GM23338 (cell line): ENCODE data around the gene DYNLT2B. TPM values are rescaled to one million over a fixed set of nuclear protein-coding genes. Genes with fewer than 3 reads are reported as not detected.

Experiments used
- ATAC-seq: fragments of 200-7000 bp; cut with Tn5 transposase; 3 replicates; pipeline ENCODE4 v1.9.1; 2020
- DNase-seq: peaks from one replicate; pipeline ENCODE4 v3.0.0-alpha.2; 2015; ENCODE audit warnings: low spot score
- H2AFZ ChIP-seq: fragments of 200-600 bp; sonication (generic); 2 replicates; pipeline ENCODE4 v1.8.0; 2016; ENCODE audit warnings: antibody characterized with exemption, mild to moderate bottlenecking, moderate library complexity
- H3F3A ChIP-seq: fragments of 200-600 bp; sonication (generic); replicated peaks from 2 replicates; pipeline ENCODE4 v1.8.0; 2017; ENCODE audit warnings: antibody characterized with exemption, mixed run types, low read depth
- H3K27ac ChIP-seq: fragments of 200-600 bp; sonication (generic); 2 replicates; pipeline ENCODE4 v1.6.1; 2016; ENCODE audit warnings: low read depth
- H3K27me3 ChIP-seq: fragments of 200-600 bp; sonication (generic); 2 replicates; pipeline ENCODE4 v1.8.0; 2016; ENCODE audit warnings: mild to moderate bottlenecking, mixed run types, moderate library complexity; ENCODE audit not compliant: insufficient read depth
- H3K36me3 ChIP-seq: fragments of 200-600 bp; sonication (generic); 2 replicates; pipeline ENCODE4 v1.8.0; 2016; ENCODE audit warnings: mild to moderate bottlenecking; ENCODE audit not compliant: insufficient read depth
- H3K4me1 ChIP-seq: fragments of 200-600 bp; sonication (generic); 2 replicates; pipeline ENCODE4 v1.8.0; 2016; ENCODE audit warnings: mild to moderate bottlenecking, moderate library complexity; ENCODE audit not compliant: insufficient read depth
- H3K4me2 ChIP-seq: fragments of 200-600 bp; sonication (generic); 2 replicates; pipeline ENCODE4 v1.7.1; 2017; ENCODE audit warnings: mixed run types
- H3K4me3 ChIP-seq: fragments of 200-600 bp; sonication (generic); 2 replicates; pipeline ENCODE4 v1.6.1; 2016; ENCODE audit warnings: mixed run types
- H3K79me2 ChIP-seq: fragments of 200-600 bp; sonication (generic); replicated peaks from 2 replicates; pipeline ENCODE4 v1.8.0; 2017; ENCODE audit warnings: mild to moderate bottlenecking; ENCODE audit not compliant: insufficient read depth
- H3K9me2 ChIP-seq: fragments of 200-600 bp; sonication (generic); 2 replicates; pipeline ENCODE4 v1.8.0; 2017; ENCODE audit not compliant: insufficient read depth
- H4K20me1 ChIP-seq: fragments of 200-600 bp; sonication (generic); replicated peaks from 2 replicates; pipeline ENCODE4 v1.8.0; 2017; ENCODE audit warnings: mild to moderate bottlenecking; ENCODE audit not compliant: insufficient read depth
- H3K27ac Mint-ChIP-seq: 2 replicates; pipeline ENCODE4 v1.8.0; 2020; ENCODE audit warnings: inconsistent platforms, mild to moderate bottlenecking, moderate library complexity, mixed read lengths
- H3K27me3 Mint-ChIP-seq: 3 replicates; pipeline ENCODE4 v1.8.0; 2022; ENCODE audit warnings: low read depth, mild to moderate bottlenecking, moderate library complexity, mixed read lengths, inconsistent platforms; ENCODE audit not compliant: insufficient read depth, poor library complexity
- H3K36me3 Mint-ChIP-seq: 3 replicates; pipeline ENCODE4 v1.8.0; 2021; ENCODE audit warnings: low read depth, mild to moderate bottlenecking, inconsistent platforms, moderate library complexity, mixed read lengths
- H3K4me1 Mint-ChIP-seq: 3 replicates; pipeline ENCODE4 v1.8.0; 2020; ENCODE audit warnings: mild to moderate bottlenecking, inconsistent platforms, mixed read lengths
- H3K4me3 Mint-ChIP-seq: 3 replicates; pipeline ENCODE4 v1.8.0; 2021; ENCODE audit warnings: moderate library complexity, mild to moderate bottlenecking, inconsistent platforms, mixed read lengths
- H3K9me3 Mint-ChIP-seq: 3 replicates; pipeline ENCODE4 v1.8.0; 2020; ENCODE audit warnings: moderate library complexity, mild to moderate bottlenecking, inconsistent platforms, mixed read lengths
- CREB1 ChIP-seq: fragments of 250-450 bp; sonication (Bioruptor Pico); IDR thresholded peaks from 2 replicates; pipeline ENCODE4 v1.5.0; 2020; ENCODE audit warnings: low read depth, mild to moderate bottlenecking, moderate library complexity
- EZH2 ChIP-seq: fragments of 200-600 bp; sonication (generic); IDR thresholded peaks from one replicate; pipeline ENCODE4 v1.8.0; 2017; ENCODE audit warnings: antibody characterized with exemption, mild to moderate bottlenecking, low read depth; ENCODE audit not compliant: unreplicated experiment
- EZH2phosphoT487 ChIP-seq: fragments of 200-600 bp; sonication (generic); IDR thresholded peaks from one replicate; pipeline ENCODE4 v1.8.1; 2018; ENCODE audit warnings: antibody characterized with exemption; ENCODE audit not compliant: unreplicated experiment
- JUNB ChIP-seq: IDR thresholded peaks from one replicate; pipeline ENCODE4 v1.6.1; 2016; ENCODE audit warnings: antibody characterized with exemption; ENCODE audit not compliant: unreplicated experiment
- POLR2AphosphoS5 ChIP-seq: IDR thresholded peaks from 2 replicates; pipeline ENCODE4 v1.6.1; 2016; ENCODE audit warnings: antibody characterized with exemption, low read depth
- STAT1 ChIP-seq: IDR thresholded peaks from one replicate; pipeline ENCODE4 v1.6.1; 2016; ENCODE audit warnings: antibody characterized with exemption; ENCODE audit not compliant: unreplicated experiment
- ZNF114 ChIP-seq: fragments of 250-450 bp; sonication (Bioruptor Pico); IDR thresholded peaks from 2 replicates; pipeline ENCODE4 v1.5.0; 2020; ENCODE audit warnings: mild to moderate bottlenecking, moderate library complexity
- ZNF331 ChIP-seq: fragments of 250-450 bp; sonication (Bioruptor Pico); IDR thresholded peaks from 2 replicates; pipeline ENCODE4 v1.5.0; 2020; ENCODE audit warnings: low read depth, mild to moderate bottlenecking, moderate library complexity
- polyA plus RNA-seq: library from polyadenylated mRNA; unstranded; fragments of >200 nt; fragmentation: Nextera tagmentation; extraction: Ambion mirVana; gene quantifications from 2 replicates; pipeline ENCODE4 v1.2.1, GENCODE V29; 2016
- total RNA-seq: library from RNA; depleted of rRNA; stranded (reverse); fragments of >200 nt; shearing (Covaris generic); gene quantifications from 2 replicates; pipeline ENCODE4 v1.2.3, GENCODE V29; 2014
- TF ChIP-seq, protein P1 (sequence below): IDR thresholded peaks from 2 replicates; pipeline ENCODE4 v1.6.1; 2016; ENCODE audit warnings: antibody characterized with exemption
- TF ChIP-seq, protein P2 (sequence below): IDR thresholded peaks from one replicate; pipeline ENCODE4 v1.6.1; 2018; ENCODE audit warnings: antibody characterized with exemption; ENCODE audit not compliant: unreplicated experiment
- TF ChIP-seq, protein P3 (sequence below), 2 experiments: fragments of 200-600 bp in 1 of 2; sonication (generic) in 1 of 2; conservative IDR thresholded peaks; 2 replicates each; pipeline versions ENCODE4 v1.5.1 to v1.6.1; 2016 to 2017; ENCODE audit warnings: antibody characterized with exemption in 2 of 2, low read depth in 2 of 2, mild to moderate bottlenecking in 2 of 2, moderate library complexity in 1 of 2

The DYNLT2B gene
- total and polyA plus RNA-seq, 2 experiments from 2014 or later = 11.3 to 42.7 TPM

DNA sequence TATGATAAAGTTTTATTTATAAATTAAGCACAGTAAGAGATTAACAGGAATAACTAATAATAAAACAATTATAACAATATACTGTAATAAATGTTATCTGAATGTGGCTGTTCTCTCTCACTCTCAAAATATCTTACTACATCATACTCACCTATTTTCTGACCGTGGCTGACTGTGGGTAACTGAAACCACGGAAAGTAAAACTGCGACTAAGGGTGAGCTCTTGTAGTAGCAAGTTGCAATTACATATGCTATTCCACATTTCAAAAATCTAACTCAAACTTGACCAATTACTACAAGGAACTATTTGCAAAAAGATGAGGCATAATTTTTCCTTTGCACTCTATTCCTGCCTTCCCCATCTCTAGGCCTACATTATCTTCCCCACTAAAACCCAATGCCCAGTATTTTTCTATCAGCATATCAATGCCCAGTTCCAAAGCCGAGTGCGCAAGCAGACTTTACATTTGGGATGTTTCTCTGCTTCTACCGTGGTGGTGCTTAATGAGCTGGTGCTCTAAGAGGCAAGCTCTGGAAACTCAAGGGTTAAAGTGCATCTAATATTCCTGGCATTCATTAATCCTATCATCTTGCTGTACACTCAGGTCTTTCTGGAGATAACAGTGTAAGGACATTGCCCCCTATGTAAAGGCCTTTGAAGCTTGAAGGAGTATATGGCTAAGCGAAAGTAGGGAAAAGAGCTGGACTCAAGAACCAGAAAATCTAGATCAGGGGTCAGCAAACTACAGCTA is 37.2 kb downstream of the DYNLT2B start:
- DNase-seq (no peak), ATAC-seq (no peak)
- no peak overlapping the region for H3K27ac ChIP-seq
- H3K4me3 ChIP-seq = no peak overlapping the region
- no peaks in the 10 kb centered on the region for H3F3A ChIP-seq
- H3K9me2 ChIP-seq = no peaks in the 10 kb centered on the region
- peaks cover 61% of the 10 kb centered on the region for H3K79me2 ChIP-seq
- H2AFZ ChIP-seq = no peak overlapping the region
- no peak for TF ChIP-seq STAT1
- TF ChIP-seq, protein P1, sequence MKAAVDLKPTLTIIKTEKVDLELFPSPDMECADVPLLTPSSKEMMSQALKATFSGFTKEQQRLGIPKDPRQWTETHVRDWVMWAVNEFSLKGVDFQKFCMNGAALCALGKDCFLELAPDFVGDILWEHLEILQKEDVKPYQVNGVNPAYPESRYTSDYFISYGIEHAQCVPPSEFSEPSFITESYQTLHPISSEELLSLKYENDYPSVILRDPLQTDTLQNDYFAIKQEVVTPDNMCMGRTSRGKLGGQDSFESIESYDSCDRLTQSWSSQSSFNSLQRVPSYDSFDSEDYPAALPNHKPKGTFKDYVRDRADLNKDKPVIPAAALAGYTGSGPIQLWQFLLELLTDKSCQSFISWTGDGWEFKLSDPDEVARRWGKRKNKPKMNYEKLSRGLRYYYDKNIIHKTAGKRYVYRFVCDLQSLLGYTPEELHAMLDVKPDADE = no peak
- TF ChIP-seq EZH2phosphoT487 = no peak
- Mint-ChIP-seq H3K4me3 (no peak overlapping the region), H3K36me3 (peaks cover 8% of the 10 kb centered on the region; the same call in 1 of the 3 replicates), H3K9me3 (no peaks in the 10 kb centered on the region), H3K27ac (no peak overlapping the region), H3K27me3 (no peaks in the 10 kb centered on the region), H3K4me1 (peaks cover 16% of the 10 kb centered on the region)
- no peaks in the 10 kb centered on the region for H3K36me3 ChIP-seq
- no peak overlapping the region for H3K4me2 ChIP-seq
- H3K27me3 ChIP-seq = no peaks in the 10 kb centered on the region
- no peaks in the 10 kb centered on the region for H4K20me1 ChIP-seq
- peaks cover 14% of the 10 kb centered on the region for H3K4me1 ChIP-seq

DNA sequence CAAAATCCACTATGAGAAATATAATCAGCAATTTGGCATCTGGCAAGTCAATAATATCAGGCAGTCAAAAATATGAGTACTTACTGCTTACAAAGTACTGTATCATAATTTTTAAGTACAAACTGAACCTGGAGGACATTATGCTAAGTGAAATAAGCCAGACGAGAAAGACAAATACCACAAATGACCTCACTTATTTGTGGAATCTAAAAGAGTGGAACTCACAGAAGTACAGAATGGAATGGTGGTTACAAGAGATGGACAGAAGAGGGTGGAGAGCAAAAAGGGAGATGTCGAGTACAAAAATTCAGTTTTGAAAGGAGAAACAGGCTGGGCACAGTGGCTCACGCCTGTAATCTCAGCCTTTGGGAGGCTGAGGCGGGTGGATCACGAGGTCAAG is 42.9 kb downstream of the DYNLT2B start:
- no peak overlapping the region for H3K4me3 Mint-ChIP-seq
- H3K36me3 Mint-ChIP-seq = peaks cover 46% of the 10 kb centered on the region
- no peak overlapping the region for H3K27ac Mint-ChIP-seq
- Histone ChIP-seq H3K4me1 (0 out of 2 replicates have a peak, but pooled peaks cover 4% of the 10 kb centered on the region), H3K79me2 (peaks cover 40% of the 10 kb centered on the region), H3K4me3 (no peak overlapping the region), H3K27ac (no peak overlapping the region), H3K4me2 (no peak overlapping the region), H3K9me2 (no peaks in the 10 kb centered on the region), H3F3A (no peaks in the 10 kb centered on the region), H3K36me3 (peaks cover 6% of the 10 kb centered on the region; the same call in 1 of the 2 replicates), H4K20me1 (no peaks in the 10 kb centered on the region), H3K27me3 (no peaks in the 10 kb centered on the region), H2AFZ (no peak overlapping the region)
- peaks cover 27% of the 10 kb centered on the region for H3K9me3 Mint-ChIP-seq
- peaks cover 1% of the 10 kb centered on the region for H3K27me3 Mint-ChIP-seq
- H3K4me1 Mint-ChIP-seq = peaks cover 3% of the 10 kb centered on the region; the same call in 2 of the 3 replicates
- DNase-seq (no peak), ATAC-seq (no peak)
- TF ChIP-seq ZNF114 (CRISPR knock-in tag) = no peak
- TF ChIP-seq, protein P1 = no peak
- TF ChIP-seq, protein P2, sequence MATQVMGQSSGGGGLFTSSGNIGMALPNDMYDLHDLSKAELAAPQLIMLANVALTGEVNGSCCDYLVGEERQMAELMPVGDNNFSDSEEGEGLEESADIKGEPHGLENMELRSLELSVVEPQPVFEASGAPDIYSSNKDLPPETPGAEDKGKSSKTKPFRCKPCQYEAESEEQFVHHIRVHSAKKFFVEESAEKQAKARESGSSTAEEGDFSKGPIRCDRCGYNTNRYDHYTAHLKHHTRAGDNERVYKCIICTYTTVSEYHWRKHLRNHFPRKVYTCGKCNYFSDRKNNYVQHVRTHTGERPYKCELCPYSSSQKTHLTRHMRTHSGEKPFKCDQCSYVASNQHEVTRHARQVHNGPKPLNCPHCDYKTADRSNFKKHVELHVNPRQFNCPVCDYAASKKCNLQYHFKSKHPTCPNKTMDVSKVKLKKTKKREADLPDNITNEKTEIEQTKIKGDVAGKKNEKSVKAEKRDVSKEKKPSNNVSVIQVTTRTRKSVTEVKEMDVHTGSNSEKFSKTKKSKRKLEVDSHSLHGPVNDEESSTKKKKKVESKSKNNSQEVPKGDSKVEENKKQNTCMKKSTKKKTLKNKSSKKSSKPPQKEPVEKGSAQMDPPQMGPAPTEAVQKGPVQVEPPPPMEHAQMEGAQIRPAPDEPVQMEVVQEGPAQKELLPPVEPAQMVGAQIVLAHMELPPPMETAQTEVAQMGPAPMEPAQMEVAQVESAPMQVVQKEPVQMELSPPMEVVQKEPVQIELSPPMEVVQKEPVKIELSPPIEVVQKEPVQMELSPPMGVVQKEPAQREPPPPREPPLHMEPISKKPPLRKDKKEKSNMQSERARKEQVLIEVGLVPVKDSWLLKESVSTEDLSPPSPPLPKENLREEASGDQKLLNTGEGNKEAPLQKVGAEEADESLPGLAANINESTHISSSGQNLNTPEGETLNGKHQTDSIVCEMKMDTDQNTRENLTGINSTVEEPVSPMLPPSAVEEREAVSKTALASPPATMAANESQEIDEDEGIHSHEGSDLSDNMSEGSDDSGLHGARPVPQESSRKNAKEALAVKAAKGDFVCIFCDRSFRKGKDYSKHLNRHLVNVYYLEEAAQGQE = no peak
- TF ChIP-seq, protein P3, sequence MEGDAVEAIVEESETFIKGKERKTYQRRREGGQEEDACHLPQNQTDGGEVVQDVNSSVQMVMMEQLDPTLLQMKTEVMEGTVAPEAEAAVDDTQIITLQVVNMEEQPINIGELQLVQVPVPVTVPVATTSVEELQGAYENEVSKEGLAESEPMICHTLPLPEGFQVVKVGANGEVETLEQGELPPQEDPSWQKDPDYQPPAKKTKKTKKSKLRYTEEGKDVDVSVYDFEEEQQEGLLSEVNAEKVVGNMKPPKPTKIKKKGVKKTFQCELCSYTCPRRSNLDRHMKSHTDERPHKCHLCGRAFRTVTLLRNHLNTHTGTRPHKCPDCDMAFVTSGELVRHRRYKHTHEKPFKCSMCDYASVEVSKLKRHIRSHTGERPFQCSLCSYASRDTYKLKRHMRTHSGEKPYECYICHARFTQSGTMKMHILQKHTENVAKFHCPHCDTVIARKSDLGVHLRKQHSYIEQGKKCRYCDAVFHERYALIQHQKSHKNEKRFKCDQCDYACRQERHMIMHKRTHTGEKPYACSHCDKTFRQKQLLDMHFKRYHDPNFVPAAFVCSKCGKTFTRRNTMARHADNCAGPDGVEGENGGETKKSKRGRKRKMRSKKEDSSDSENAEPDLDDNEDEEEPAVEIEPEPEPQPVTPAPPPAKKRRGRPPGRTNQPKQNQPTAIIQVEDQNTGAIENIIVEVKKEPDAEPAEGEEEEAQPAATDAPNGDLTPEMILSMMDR (conservative IDR thresholded peaks at IDR 0.05; ENCODE audit: low read depth in 2 of 2) = no peak
- TF ChIP-seq EZH2 = no peak
- no peak for TF ChIP-seq ZNF331 (CRISPR knock-in tag)
- TF ChIP-seq CREB1 (CRISPR knock-in tag) = no peak
- TF ChIP-seq JUNB = no peak
- TF ChIP-seq POLR2AphosphoS5 = no peak
- TF ChIP-seq EZH2phosphoT487 = no peak
